IMR-90 (cell line): Measurements from ENCODE around the gene ERG. TPM values are rescaled to one million over a fixed set of nuclear protein-coding genes. Genes with fewer than 3 reads are reported as not detected.

ENCODE experiments used
- ATAC-seq: fragments of 200-7000 bp; cut with Tn5 transposase; 2 replicates; pipeline ENCODE4 v1.9.1; 2020; ENCODE audit warnings: low read depth, mild to moderate bottlenecking, moderate library complexity
- BruUV-seq: library from RNA; stranded (reverse); fragments of 400-500 nt; replicated peaks from 2 replicates; lab custom pipeline; 2021; lab: Mats Ljungman, UMichigan
- CTCF ChIA-PET: fragments of 300-600 bp; formaldehyde crosslinking; extraction: SDS; loops from one replicate; lab custom pipeline; 2021; ENCODE audit warnings: antibody characterized with exemption; lab: Yijun Ruan, JAX
- POLR2A ChIA-PET: fragments of 300-600 bp; sonication (Branson Sonifier 250); formaldehyde crosslinking; loops from one replicate; lab custom pipeline; 2022; ENCODE audit warnings: antibody characterized with exemption; ENCODE audit not compliant: unreplicated experiment; lab: Charles Lee
- DNase-seq: peaks from one replicate; pipeline ENCODE4 v3.0.0; 2013
- H2AFZ ChIP-seq: replicated peaks from 2 replicates; pipeline ENCODE3; 2013; ENCODE audit warnings: low read length, mild to moderate bottlenecking; ENCODE audit not compliant: poor library complexity
- H2AK5ac ChIP-seq: 2 replicates; pipeline ENCODE4 v1.6.1; 2013; ENCODE audit warnings: low read depth, low read length, inconsistent platforms
- H2AK9ac ChIP-seq: replicated peaks from 2 replicates; pipeline ENCODE3; 2013; ENCODE audit warnings: mild to moderate bottlenecking, low read depth, low read length, moderate library complexity; ENCODE audit not compliant: poor library complexity
- H2BK120ac ChIP-seq: 2 replicates; pipeline ENCODE4 v1.6.1; 2013; ENCODE audit warnings: low read depth, low read length, inconsistent platforms
- H2BK15ac ChIP-seq: 3 replicates; pipeline ENCODE4 v1.6.1; 2013; ENCODE audit warnings: low read depth, low read length, inconsistent platforms
- H2BK20ac ChIP-seq: 2 replicates; pipeline ENCODE4 v1.6.1; 2013; ENCODE audit warnings: low read depth, mild to moderate bottlenecking, inconsistent platforms, low read length, moderate library complexity
- H2BK5ac ChIP-seq: 2 replicates; pipeline ENCODE4 v1.6.1; 2013; ENCODE audit warnings: mild to moderate bottlenecking, low read depth, low read length, inconsistent platforms; ENCODE audit not compliant: poor library complexity, severe bottlenecking
- H3K14ac ChIP-seq: replicated peaks from 2 replicates; pipeline ENCODE4 v1.6.1; 2013; ENCODE audit warnings: low read depth, low read length, inconsistent platforms
- H3K18ac ChIP-seq: 2 replicates; pipeline ENCODE4 v1.6.1; 2013; ENCODE audit warnings: low read depth, low read length, control low read depth
- H3K23ac ChIP-seq: 2 replicates; pipeline ENCODE4 v1.6.1; 2013; ENCODE audit warnings: low read depth, low read length, inconsistent platforms
- H3K27ac ChIP-seq: 2 replicates; pipeline ENCODE4 v1.5.1; 2013; ENCODE audit warnings: mild to moderate bottlenecking, control low read depth, low read length; ENCODE audit not compliant: insufficient read depth
- H3K27me3 ChIP-seq: 2 replicates; pipeline ENCODE4 v1.6.1; 2013; ENCODE audit warnings: low read length; ENCODE audit not compliant: control insufficient read depth, insufficient read depth
- H3K36me3 ChIP-seq: 2 replicates; pipeline ENCODE4 v1.6.1; 2013; ENCODE audit warnings: low read length, mixed read lengths; ENCODE audit not compliant: control insufficient read depth, insufficient read depth
- H3K4ac ChIP-seq: 2 replicates; pipeline ENCODE4 v1.6.1; 2013; ENCODE audit warnings: low read depth, low read length, inconsistent platforms
- H3K4me1 ChIP-seq: 2 replicates; pipeline ENCODE4 v1.6.1; 2013; ENCODE audit warnings: low read length, mixed read lengths; ENCODE audit not compliant: control insufficient read depth, insufficient read depth
- H3K4me2 ChIP-seq: 2 replicates; pipeline ENCODE4 v1.6.1; 2013; ENCODE audit warnings: low read depth, mild to moderate bottlenecking, control low read depth, low read length, moderate library complexity
- H3K4me3 ChIP-seq: 2 replicates; pipeline ENCODE4 v1.5.1; 2013; ENCODE audit warnings: low read depth, mild to moderate bottlenecking, control low read depth, low read length, moderate library complexity; ENCODE audit not compliant: insufficient read depth
- H3K56ac ChIP-seq: 2 replicates; pipeline ENCODE4 v1.6.1; 2013; ENCODE audit warnings: low read length, inconsistent platforms; ENCODE audit not compliant: insufficient read depth; ENCODE audit errors: extremely low read depth
- H3K79me1 ChIP-seq, 2 experiments: 2 replicates each; pipeline ENCODE4 v1.6.1; 2013; ENCODE audit warnings: low read length in 2 of 2, inconsistent platforms in 1 of 2, low read depth in 1 of 2
- H3K9ac ChIP-seq: 2 replicates; pipeline ENCODE4 v1.6.1; 2013; ENCODE audit warnings: low read depth, low read length, control low read depth
- H3K9me1 ChIP-seq: 2 replicates; pipeline ENCODE4 v1.6.1; 2013; ENCODE audit warnings: low read length, inconsistent platforms; ENCODE audit not compliant: insufficient read depth
- H3K9me3 ChIP-seq: 2 replicates; pipeline ENCODE4 v1.6.1; 2013; ENCODE audit warnings: low read length; ENCODE audit not compliant: control insufficient read depth, insufficient read depth
- H4K20me1 ChIP-seq: 2 replicates; pipeline ENCODE4 v1.6.1; 2013; ENCODE audit warnings: low read length, inconsistent platforms; ENCODE audit not compliant: insufficient read depth
- H4K5ac ChIP-seq: 2 replicates; pipeline ENCODE4 v1.6.1; 2013; ENCODE audit warnings: mild to moderate bottlenecking, low read depth, low read length, control low read depth
- H4K8ac ChIP-seq, 2 experiments: 2 replicates each; pipeline ENCODE4 v1.6.1; 2013; ENCODE audit warnings: low read depth in 2 of 2, low read length in 2 of 2, control low read depth in 1 of 2, inconsistent platforms in 1 of 2
- H4K91ac ChIP-seq: 2 replicates; pipeline ENCODE4 v1.6.1; 2013; ENCODE audit warnings: low read depth, low read length, inconsistent platforms; ENCODE audit not compliant: insufficient read depth
- MAFK ChIP-seq: IDR thresholded peaks from 2 replicates; pipeline ENCODE4 v1.6.1; 2012; ENCODE audit warnings: low read depth, low read length, improper control_type of control experiment
- MAZ ChIP-seq: IDR thresholded peaks from 2 replicates; pipeline ENCODE4 v1.6.1; 2012; ENCODE audit warnings: low read depth, mild to moderate bottlenecking, low read length, improper control_type of control experiment, moderate library complexity, borderline replicate concordance
- RAD21 ChIP-seq: IDR thresholded peaks from 2 replicates; pipeline ENCODE4 v1.6.1; 2012; ENCODE audit warnings: low read length, improper control_type of control experiment
- WGBS, 2 experiments: methylation state at CpG; one replicate each; pipeline versions ENCODE4 v1.1.5 to v1.1.7; 2013; ENCODE audit warnings: missing lambda C conversion rate in 2 of 2; ENCODE audit not compliant: insufficient read length in 1 of 2; ENCODE audit errors: extremely low coverage in 2 of 2; 5-methylcytosine and 5-hydroxymethylcytosine counted together
- dilution Hi-C: fragments of 300-500 bp; cut with HindIII; formaldehyde crosslinking; loops from one replicate; pipeline ENCODE4 v1.14.3; 2018; ENCODE audit warnings: low sequenced_read_pairs; ENCODE audit not compliant: unreplicated experiment
- in situ Hi-C: fragments of 300-500 bp; cut with MboI; formaldehyde crosslinking; loops from 3 replicates; pipeline ENCODE4 v1.14.3; 2019; ENCODE audit warnings: low sequenced_read_pairs, inconsistent platforms, mixed read lengths
- intact Hi-C: fragments of 100-400 bp; cut with micrococcal nuclease; formaldehyde crosslinking; loops from 2 replicates; pipeline ENCODE4 v1.10.0; 2022
- polyA plus RNA-seq, 3 experiments: library from polyadenylated mRNA; depleted of rRNA; stranded (reverse); fragments of >200 nt; gene quantifications; 2 replicates each; pipeline ENCODE4 v1.2.3, GENCODE V29; 2012; ENCODE audit warnings: low replicate concordance in 1 of 3
- total RNA-seq: library from RNA; depleted of rRNA; stranded (reverse); fragments of >200 nt; gene quantifications from 2 replicates; pipeline ENCODE4 v1.2.3, GENCODE V29; 2012

Gene ERG
- total and polyA plus RNA-seq, 2 of the 4 experiments (the other 2 are of a cell fraction): not detected

- peaks cover 21% of the 10 kb centered on the region for H3K27me3 ChIP-seq
- in situ Hi-C loops (loop anchor here (25.0 kb wide), 1 partner anchor 786 kb away; no protein-coding TSS in a partner anchor), intact Hi-C loops (no loop called here), dilution Hi-C loops (no loop called here)
- H3K18ac ChIP-seq: no peak overlapping the region
- no peak overlapping the region for H4K5ac ChIP-seq
- no peak overlapping the region for H4K8ac ChIP-seq
- CTCF ChIA-PET: no interaction called here
- no peak overlapping the region for H3K4ac ChIP-seq
- H2AK9ac ChIP-seq: no peak overlapping the region
- no peak overlapping the region for H3K56ac ChIP-seq
- no peak overlapping the region for H3K4me3 ChIP-seq
- H2BK15ac ChIP-seq: no peak overlapping the region
- 80% methylated on average over 2 of the region's 12 CpGs; no CpG with 5 or more reads in 1 of the 2 experiments for whole genome bisulfite sequencing, 2 experiments
- ATAC-seq (no peak), DNase-seq (no peak)
- no peak overlapping the region for H3K9ac ChIP-seq
- no peaks in the 10 kb centered on the region for H3K4me1 ChIP-seq
- no peak overlapping the region for H3K23ac ChIP-seq
- H2BK20ac ChIP-seq: no peak overlapping the region
- H3K36me3 ChIP-seq: no peaks in the 10 kb centered on the region
- H2AFZ ChIP-seq: no peak overlapping the region
- no peaks in the 10 kb centered on the region for H3K79me1 ChIP-seq
- no peaks in the 10 kb centered on the region for H3K9me1 ChIP-seq
- H4K20me1 ChIP-seq: no peaks in the 10 kb centered on the region
- H3K9me3 ChIP-seq: no peaks in the 10 kb centered on the region
- H3K27ac ChIP-seq: no peak overlapping the region
- BruUV-seq: no TSS peak
- no peak overlapping the region for H4K91ac ChIP-seq
- POLR2A ChIA-PET: no interaction called here
- H2AK5ac ChIP-seq: no peak overlapping the region
- no peak overlapping the region for H3K14ac ChIP-seq
- H2BK120ac ChIP-seq: no peak overlapping the region
- H3K4me2 ChIP-seq: no peak overlapping the region
- no peak overlapping the region for H2BK5ac ChIP-seq
- TF ChIP-seq RAD21 (no peak), MAFK (no peak), MAZ (no peak)
Observed at GRCh38 chr21:38376693-38377092, 121.6 kb downstream of the ERG start.
